ENCODE results near the gene NT5DC1.
"Not testable (repeated sequence)": the region's sequence is repeated elsewhere in the genome, so short reads cannot be mapped to it uniquely, and the experiment has no call there.

NT5DC1 gene

DNA sequence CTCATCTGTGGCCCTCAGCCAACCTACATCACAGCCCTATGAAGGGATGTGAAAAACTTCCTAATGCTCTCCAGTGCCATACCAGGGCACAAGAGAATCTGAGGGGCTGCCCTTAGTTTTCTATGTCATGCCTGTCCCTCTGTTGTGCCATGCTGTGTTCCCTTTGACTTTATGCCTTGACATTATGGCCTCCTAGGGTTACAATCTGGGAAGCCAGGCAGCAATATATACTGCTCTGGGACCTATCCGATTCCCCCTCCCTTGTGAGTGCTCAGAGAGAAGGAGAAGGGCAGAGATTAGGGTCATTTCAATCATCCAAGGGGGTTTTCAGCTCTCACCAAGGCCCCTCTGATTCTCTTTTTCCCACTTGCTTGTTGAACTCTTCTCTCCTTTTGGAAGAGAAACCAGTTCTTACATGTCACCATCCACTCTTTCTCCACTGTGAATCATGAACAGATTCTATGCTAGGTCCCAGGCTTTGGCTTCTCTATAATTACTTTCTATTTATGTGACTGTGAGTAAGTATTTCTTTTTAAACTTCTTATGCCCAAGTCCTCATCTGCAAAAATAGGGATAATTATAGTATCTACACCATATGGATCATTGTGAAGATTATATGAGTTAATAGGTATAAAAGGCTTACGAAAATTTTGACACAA lies 25.8 kb upstream of the NT5DC1 start:
- H3K36me3 Mint-ChIP-seq (ENCODE audit: low read depth), result no peaks in the 10 kb centered on the region
- peaks cover 30% of the 10 kb centered on the region for H3K27me3 Mint-ChIP-seq
- no peaks in the 10 kb centered on the region for H3K9me3 Mint-ChIP-seq
- H3K4me3 Mint-ChIP-seq, result no peak overlapping the region
- no peaks in the 10 kb centered on the region for H3K4me1 Mint-ChIP-seq (ENCODE audit: low read depth)
- no peak overlapping the region for H3K27ac Mint-ChIP-seq

DNA sequence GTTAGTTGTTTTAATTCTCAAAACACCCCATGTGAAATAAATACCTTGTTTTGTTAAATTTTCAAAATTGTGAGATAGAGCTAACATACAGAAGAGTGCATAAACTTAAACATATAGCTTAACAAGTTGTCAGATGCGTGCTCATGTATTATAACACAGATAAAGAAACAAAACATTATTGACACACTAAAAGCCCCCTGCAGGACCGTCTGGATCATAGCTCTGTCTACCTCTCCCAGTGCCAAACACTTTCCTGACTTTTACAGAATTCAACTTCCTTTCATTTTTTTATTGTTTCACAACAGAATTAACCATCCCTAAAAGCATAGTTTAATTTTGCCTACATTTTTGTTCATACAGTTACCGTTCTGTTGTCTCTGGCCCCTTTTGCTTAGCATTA lies 22.1 kb upstream of the NT5DC1 start:
- Mint-ChIP-seq H3K27me3 (peaks cover 43% of the 10 kb centered on the region), H3K9me3 (no peaks in the 10 kb centered on the region), H3K4me3 (no peak overlapping the region), H3K36me3 (ENCODE audit: low read depth) (no peaks in the 10 kb centered on the region), H3K4me1 (ENCODE audit: low read depth) (no peaks in the 10 kb centered on the region), H3K27ac (no peak overlapping the region)

DNA sequence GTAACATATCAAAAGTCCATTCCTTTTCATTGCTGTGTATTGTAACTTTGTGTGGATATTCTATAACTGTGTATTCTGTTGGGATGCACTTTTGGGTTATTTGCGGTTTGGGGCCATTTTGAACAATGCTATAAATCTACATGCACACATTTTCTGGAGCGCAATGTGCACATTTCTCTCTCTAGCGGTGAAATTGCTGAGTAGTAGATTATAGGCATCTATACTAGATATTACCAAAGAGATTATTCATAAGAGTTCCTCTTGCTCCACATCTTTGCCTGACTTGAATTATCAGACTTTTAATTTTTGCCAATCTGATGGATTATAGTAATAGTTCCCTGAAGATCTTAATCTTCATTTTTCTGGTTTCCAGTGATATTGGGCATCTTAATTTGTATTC lies 21.7 kb upstream of the NT5DC1 start:
- Mint-ChIP-seq H3K9me3 (no peaks in the 10 kb centered on the region), H3K27me3 (peaks cover 43% of the 10 kb centered on the region), H3K4me1 (ENCODE audit: low read depth) (no peaks in the 10 kb centered on the region), H3K36me3 (ENCODE audit: low read depth) (no peaks in the 10 kb centered on the region), H3K27ac (no peak overlapping the region), H3K4me3 (no peak overlapping the region)

GRCh38 chr6:116083052-116083451 lies 17.6 kb upstream of the NT5DC1 start:
- H3K4me3 Mint-ChIP-seq, result no peak overlapping the region
- H3K4me1 Mint-ChIP-seq (ENCODE audit: low read depth), result no peaks in the 10 kb centered on the region
- no peak overlapping the region for H3K27ac Mint-ChIP-seq
- peaks cover 30% of the 10 kb centered on the region for H3K27me3 Mint-ChIP-seq
- no peaks in the 10 kb centered on the region for H3K9me3 Mint-ChIP-seq
- H3K36me3 Mint-ChIP-seq (ENCODE audit: low read depth), result no peaks in the 10 kb centered on the region

GRCh38 chr6:116084284-116084683 lies 16.4 kb upstream of the NT5DC1 start:
- no peak overlapping the region for H3K27ac Mint-ChIP-seq
- H3K36me3 Mint-ChIP-seq (ENCODE audit: low read depth), result no peaks in the 10 kb centered on the region
- no peak overlapping the region for H3K4me3 Mint-ChIP-seq
- H3K27me3 Mint-ChIP-seq, result peaks cover 23% of the 10 kb centered on the region
- H3K4me1 Mint-ChIP-seq (ENCODE audit: low read depth), result no peaks in the 10 kb centered on the region
- H3K9me3 Mint-ChIP-seq, result no peaks in the 10 kb centered on the region

GRCh38 chr6:116087437-116088027 lies 13.1 kb upstream of the NT5DC1 start:
- Mint-ChIP-seq H3K9me3 (no peaks in the 10 kb centered on the region), H3K27ac (no peak overlapping the region), H3K27me3 (peaks cover 9% of the 10 kb centered on the region), H3K4me1 (ENCODE audit: low read depth) (peaks cover 10% of the 10 kb centered on the region), H3K36me3 (ENCODE audit: low read depth) (no peaks in the 10 kb centered on the region), H3K4me3 (no peak overlapping the region)

GRCh38 chr6:116088946-116089345 lies 11.7 kb upstream of the NT5DC1 start:
- peaks cover 10% of the 10 kb centered on the region for H3K4me1 Mint-ChIP-seq (ENCODE audit: low read depth)
- no peaks in the 10 kb centered on the region for H3K36me3 Mint-ChIP-seq (ENCODE audit: low read depth)
- H3K4me3 Mint-ChIP-seq, result no peak overlapping the region
- no peak overlapping the region for H3K27ac Mint-ChIP-seq
- H3K9me3 Mint-ChIP-seq, result no peaks in the 10 kb centered on the region
- peaks cover 10% of the 10 kb centered on the region for H3K27me3 Mint-ChIP-seq

- no peaks in the 10 kb centered on the region for H3K36me3 Mint-ChIP-seq (ENCODE audit: low read depth)
- peaks cover 4% of the 10 kb centered on the region for H3K27me3 Mint-ChIP-seq
- peaks cover 10% of the 10 kb centered on the region for H3K4me1 Mint-ChIP-seq (ENCODE audit: low read depth)
- no peaks in the 10 kb centered on the region for H3K9me3 Mint-ChIP-seq
- no peak overlapping the region for H3K27ac Mint-ChIP-seq
- no peak overlapping the region for H3K4me3 Mint-ChIP-seq
Observed at GRCh38 chr6:116090251-116090650, 10.4 kb upstream of the NT5DC1 start.

DNA sequence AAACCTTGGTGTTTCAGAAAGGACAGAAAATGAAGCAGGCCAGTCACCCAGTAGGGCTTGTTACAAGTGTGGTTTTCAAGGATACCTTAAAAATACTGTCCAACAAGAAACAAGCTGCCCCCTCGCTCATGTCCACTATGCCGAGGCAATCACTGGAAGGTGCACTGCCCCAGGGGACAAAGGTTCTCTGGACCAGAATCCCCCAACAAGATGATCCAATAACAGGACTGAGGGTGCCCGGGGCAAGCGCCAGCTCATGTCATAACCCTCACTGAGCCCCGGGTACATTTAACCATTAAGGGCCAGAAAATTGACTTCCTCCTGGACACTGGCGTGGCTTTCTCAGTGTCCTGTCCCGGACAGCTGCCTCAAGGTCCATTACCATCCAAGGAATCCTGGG lies 6.6 kb upstream of the NT5DC1 start:
- Mint-ChIP-seq H3K27me3 (peaks cover 4% of the 10 kb centered on the region), H3K9me3 (peaks cover 6% of the 10 kb centered on the region), H3K4me1 (ENCODE audit: low read depth) (peaks cover 10% of the 10 kb centered on the region), H3K4me3 (no peak overlapping the region), H3K27ac (no peak overlapping the region), H3K36me3 (ENCODE audit: low read depth) (no peaks in the 10 kb centered on the region)

DNA sequence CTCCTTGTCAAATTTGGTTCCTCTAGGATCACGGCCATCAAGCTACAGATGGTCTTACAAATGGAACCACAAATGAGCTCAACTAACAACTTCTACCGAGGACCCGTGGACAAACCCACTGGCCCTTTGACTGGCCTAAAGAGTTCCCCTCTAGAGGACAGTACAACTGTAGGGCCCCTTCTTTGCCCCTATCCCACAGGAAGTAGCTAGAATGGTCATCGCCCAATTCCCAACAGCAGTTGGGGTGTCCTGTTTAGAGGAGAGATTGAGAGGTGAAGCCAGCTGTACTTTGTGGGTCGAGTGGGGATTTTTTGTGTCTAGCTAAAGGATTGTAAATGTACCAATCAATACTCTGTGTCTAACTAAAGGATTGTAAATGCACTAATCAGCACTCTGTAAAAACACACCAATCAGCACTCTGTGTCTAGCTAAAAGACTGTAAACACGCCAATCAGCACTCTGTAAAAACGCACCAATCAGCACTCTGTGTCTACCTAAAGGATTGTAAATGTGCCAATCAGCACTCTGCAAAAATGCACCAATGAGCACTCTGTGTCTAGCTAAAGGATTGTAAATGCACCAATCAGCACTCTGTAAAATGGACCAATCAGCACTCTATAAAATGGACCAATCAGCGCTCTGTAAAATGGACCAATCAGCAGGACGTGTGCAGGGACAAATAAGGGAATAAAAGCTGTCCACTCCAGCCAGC lies 4.4 kb upstream of the NT5DC1 start:
- not testable (repeated sequence) for H3K9me3 Mint-ChIP-seq; H3K4me3 Mint-ChIP-seq; H3K27me3 Mint-ChIP-seq; H3K27ac Mint-ChIP-seq; H3K36me3 Mint-ChIP-seq (ENCODE audit: low read depth)
- H3K4me1 Mint-ChIP-seq (ENCODE audit: low read depth), result peaks cover 15% of the 10 kb centered on the region

DNA sequence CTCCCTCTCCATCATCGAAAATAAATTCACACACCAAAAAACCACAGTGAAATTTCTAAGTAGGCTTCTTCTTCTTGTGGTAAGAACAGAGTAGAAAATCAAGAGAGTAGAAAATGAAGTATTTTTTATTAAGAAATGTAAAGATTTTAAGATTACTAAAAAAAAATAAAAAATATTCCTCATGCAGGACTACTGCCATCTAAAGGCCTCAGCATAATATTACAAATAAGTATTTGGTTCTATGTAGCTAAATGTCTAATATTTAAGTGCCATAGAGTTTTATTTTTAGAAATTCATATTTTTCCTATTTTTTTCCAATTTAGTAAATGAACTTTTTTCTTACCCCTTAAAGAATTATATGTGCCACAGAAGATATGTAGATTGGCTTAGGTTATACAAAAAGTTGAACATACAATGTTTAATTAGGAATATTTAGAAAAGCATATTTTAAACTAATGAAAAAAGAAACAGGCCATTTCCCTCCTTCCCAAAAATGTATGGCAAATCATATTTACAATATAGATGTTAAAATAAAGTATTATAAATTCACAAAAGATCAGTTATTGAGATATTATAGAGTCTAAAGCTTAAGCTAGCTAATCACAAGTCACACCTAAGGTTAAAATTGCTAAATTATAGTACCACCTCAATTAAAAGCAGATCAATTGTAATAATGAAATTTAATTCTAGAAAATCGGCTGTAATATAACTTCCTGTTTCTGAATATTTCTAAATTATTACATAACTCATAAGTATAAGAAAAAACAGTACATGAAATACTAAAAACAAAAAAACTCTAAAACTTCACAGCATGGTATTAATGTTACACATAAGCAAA lies 3.5 kb upstream of the NT5DC1 start:
- H3K27ac Mint-ChIP-seq, result no peak overlapping the region
- H3K4me3 Mint-ChIP-seq, result no peak overlapping the region
- peaks cover 4% of the 10 kb centered on the region for H3K27me3 Mint-ChIP-seq
- H3K4me1 Mint-ChIP-seq (ENCODE audit: low read depth), result peaks cover 25% of the 10 kb centered on the region
- H3K9me3 Mint-ChIP-seq, result peaks cover 6% of the 10 kb centered on the region
- peaks cover 3% of the 10 kb centered on the region for H3K36me3 Mint-ChIP-seq (ENCODE audit: low read depth)

DNA sequence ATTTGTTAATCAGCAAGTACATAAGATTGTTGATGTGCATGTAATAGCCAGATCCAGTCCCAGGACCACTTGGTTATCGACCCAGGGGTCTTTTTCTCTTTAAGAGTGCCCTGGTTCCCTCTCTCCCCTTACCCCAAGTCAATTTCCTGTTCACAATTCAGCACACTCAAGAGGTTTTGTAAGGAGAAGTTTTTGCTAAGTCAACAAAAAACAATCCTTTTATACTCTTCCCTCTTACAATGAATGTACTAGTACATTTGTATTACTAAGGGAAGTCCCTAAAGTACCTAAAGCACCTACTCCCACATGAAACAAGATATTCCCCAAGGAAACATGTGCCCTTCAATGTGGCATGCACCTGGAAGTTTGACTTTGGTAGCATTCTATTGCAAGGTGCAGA lies 1.6 kb upstream of the NT5DC1 start:
- Mint-ChIP-seq H3K4me1 (ENCODE audit: low read depth) (peaks cover 42% of the 10 kb centered on the region), H3K27me3 (no peaks in the 10 kb centered on the region), H3K4me3 (no peak overlapping the region), H3K27ac (no peak overlapping the region), H3K36me3 (ENCODE audit: low read depth) (peaks cover 14% of the 10 kb centered on the region), H3K9me3 (peaks cover 6% of the 10 kb centered on the region)

DNA sequence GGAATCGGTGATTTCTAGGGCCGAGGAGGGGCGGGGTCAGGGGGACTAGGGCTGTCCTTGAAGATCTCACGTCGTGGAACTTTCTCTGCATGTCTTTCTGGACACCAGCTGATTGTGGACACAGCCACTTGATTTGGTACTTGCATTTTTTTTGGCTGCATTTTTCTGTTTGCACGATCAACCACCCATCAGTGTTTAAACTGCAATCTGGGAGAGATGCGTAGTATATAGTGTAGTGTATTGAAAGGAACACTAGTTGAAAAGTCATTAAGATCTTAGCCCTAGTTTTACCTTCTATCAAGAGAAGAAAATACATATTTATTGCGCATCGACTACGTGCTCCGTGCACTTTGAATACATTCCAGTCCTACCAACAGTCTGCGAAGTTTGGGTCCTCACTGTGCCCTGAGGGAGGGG lies 657 bp downstream of the NT5DC1 start:
- no peaks in the 10 kb centered on the region for H3K9me3 Mint-ChIP-seq
- no peaks in the 10 kb centered on the region for H3K27me3 Mint-ChIP-seq
- peaks cover 14% of the 10 kb centered on the region for H3K36me3 Mint-ChIP-seq (ENCODE audit: low read depth)
- peaks cover 64% of the 10 kb centered on the region for H3K4me1 Mint-ChIP-seq (ENCODE audit: low read depth)
- H3K4me3 Mint-ChIP-seq, result peak overlapping the region; percentile 92
- peak overlapping the region; percentile 92 for H3K27ac Mint-ChIP-seq

GRCh38 chr6:116101790-116102189 lies 1.1 kb downstream of the NT5DC1 start:
- peaks cover 14% of the 10 kb centered on the region for H3K36me3 Mint-ChIP-seq (ENCODE audit: low read depth)
- no peaks in the 10 kb centered on the region for H3K9me3 Mint-ChIP-seq
- H3K4me1 Mint-ChIP-seq (ENCODE audit: low read depth), result peaks cover 65% of the 10 kb centered on the region
- no peaks in the 10 kb centered on the region for H3K27me3 Mint-ChIP-seq
- H3K27ac Mint-ChIP-seq, result peak overlapping the region; percentile 92
- H3K4me3 Mint-ChIP-seq, result peak overlapping the region; percentile 92

GRCh38 chr6:116102873-116103272 lies 2.2 kb downstream of the NT5DC1 start:
- peak overlapping the region; percentile 41 for H3K27ac Mint-ChIP-seq
- H3K27me3 Mint-ChIP-seq, result no peaks in the 10 kb centered on the region
- H3K4me1 Mint-ChIP-seq (ENCODE audit: low read depth), result peaks cover 65% of the 10 kb centered on the region
- H3K9me3 Mint-ChIP-seq, result no peaks in the 10 kb centered on the region
- H3K4me3 Mint-ChIP-seq, result peak overlapping the region; percentile 58
- H3K36me3 Mint-ChIP-seq (ENCODE audit: low read depth), result peaks cover 17% of the 10 kb centered on the region

All from stimulated activated naive CD8-positive, alpha-beta T cell treated with anti-CD3 and anti-CD28 coated beads, Interleukin-15, Interleukin-2, amounts not matched to agents 100 ng/mL and 50 ng/mL, for 24 hours (primary cell).